Heart right ventricle (tissue), 16 donors: ENCODE measurements around the gene IL19. TPM values are rescaled to one million over a fixed set of nuclear protein-coding genes. Genes with fewer than 3 reads are reported as not detected.
A peak's percentile ranks its signal among the peaks of the same experiment; 100 is the strongest.

Experiments
- ATAC-seq, 8 donors: fragments of 200-7000 bp; cut with Tn5 transposase; one replicate each; pipeline ENCODE4 v1.9.1; 2020; ENCODE audit warnings: mild to moderate bottlenecking in 8 of 8, moderate library complexity in 8 of 8, moderate number of reproducible peaks in 1 of 8
- DNase-seq, 2 donors: peaks; one replicate each; pipeline ENCODE4 v3.0.0-alpha.2; 2020
- H3K27ac ChIP-seq, 10 donors: fragments of 200-600 bp; sonication (generic) in 2 of 10; one replicate each; pipeline versions ENCODE4 v1.5.0 to v1.8.0; 2020 to 2022; ENCODE audit warnings: mild to moderate bottlenecking in 3 of 10
- H3K27me3 ChIP-seq, 7 donors: fragments of 200-600 bp; one replicate each; pipeline ENCODE4 v1.8.0; 2021 to 2022; ENCODE audit warnings: mild to moderate bottlenecking in 2 of 7
- H3K36me3 ChIP-seq, 9 donors: fragments of 200-600 bp; sonication (generic) in 1 of 9; one replicate each; pipeline versions ENCODE4 v1.5.0 to v1.8.0; 2020 to 2022; ENCODE audit warnings: mild to moderate bottlenecking in 2 of 9
- H3K4me1 ChIP-seq, 9 donors: fragments of 200-600 bp; sonication (generic) in 1 of 9; one replicate each; pipeline versions ENCODE4 v1.5.0 to v1.8.0; 2020 to 2022; ENCODE audit warnings: mild to moderate bottlenecking in 4 of 9
- H3K4me3 ChIP-seq, 10 donors: fragments of 200-600 bp; sonication (generic) in 2 of 10; one replicate each; pipeline versions ENCODE4 v1.5.0 to v1.8.0; 2020 to 2022; ENCODE audit warnings: mild to moderate bottlenecking in 7 of 10, moderate library complexity in 2 of 10
- H3K9me3 ChIP-seq, 11 donors: fragments of 200-600 bp in 10 of 11; sonication (generic) in 2 of 11; one replicate each; pipeline versions ENCODE4 v1.5.0 to v1.8.0; 2013 to 2022; ENCODE audit warnings: mild to moderate bottlenecking in 2 of 11, control low read depth in 1 of 11, moderate library complexity in 1 of 11
- WGBS, 2 donors: extraction: QIAGEN DNeasy Blood & Tissue Kit; methylation state at CpG; one replicate each; pipeline ENCODE4 v1.1.7; 2013; ENCODE audit warnings: inconsistent platforms in 1 of 2; 5-methylcytosine and 5-hydroxymethylcytosine counted together
- intact Hi-C, 10 donors: fragments of 100-400 bp; cut with DNase I; formaldehyde crosslinking; loops; one replicate each; pipeline versions ENCODE4 v1.11.1 to v1.14.2; 2022
- polyA plus RNA-seq, 2 donors: library from polyadenylated mRNA; stranded (reverse); fragments of 200-250 nt; gene quantifications; one replicate each; pipeline ENCODE4 v1.2.3, GENCODE V29; 2013
- total RNA-seq, 10 donors: library from RNA; stranded (reverse); fragmentation: NEBNext Ultra II Directional in 3 of 10; extraction: Animal tissue kit (Norgen Biotek cat#: 25700) in 3 of 10; gene quantifications; one replicate each; pipeline versions ENCODE4 v1.2.1 to v1.2.4, GENCODE V29; 2021 to 2023
- TF ChIP-seq, protein P1 (sequence below), 9 donors: fragments of 200-600 bp; sonication (generic) in 2 of 9; IDR thresholded peaks; one replicate each; pipeline versions ENCODE4 v1.5.0 to v1.8.0; 2021 to 2022; ENCODE audit warnings: antibody characterized with exemption in 9 of 9, mild to moderate bottlenecking in 5 of 9, moderate library complexity in 1 of 9
- donor health status: Arrhythmogenic right ventricular cardiomyopathy.
- donor health status: ischemic (EF 13 %, LVEDD 7.1; RV severe dilation, severe dysfunction).
- donor health status: healthy with polysubstance abuse.
- donor health status: DM: no; HTN: yes; CAD: no.
- donor health status: DM: no; HTN: no; CAD: no.
- donor health status: ischemic (EF 25% LVEDD 6.9; RV normal size, moderate dysfunction).
- donor health status: ischemic (EF 25% LVEDD 5.7; RV mildly dilated, moderate dysfunction).
- donor health status: healthy.
- donor health status: DM: yes; HTN: yes; CAD: no.
- donor health status: Ischemic cardiomyopathy.
- donor health status: ischemic (EF 35%, LVEDD 5.7; RV mildly dilated, moderate dysfunction).
- donor health status: nonischemic (EF 11% LVEDD 7.7; RV severe dilation, severe dysfunction).
- donor health status: DM: yes; HTN: yes; CAD: no.
- donor health status: PGD.
- donor health status: ischemic (EF 29% LVEDD 5.4; RV normal size, mild dysfunction).
- donor health status: nonischemic (EF 23%, LVEDD 6.1; RV moderate dilation, normal function).

IL19 gene
- total and polyA plus RNA-seq, 12 donors: not detected

DNA sequence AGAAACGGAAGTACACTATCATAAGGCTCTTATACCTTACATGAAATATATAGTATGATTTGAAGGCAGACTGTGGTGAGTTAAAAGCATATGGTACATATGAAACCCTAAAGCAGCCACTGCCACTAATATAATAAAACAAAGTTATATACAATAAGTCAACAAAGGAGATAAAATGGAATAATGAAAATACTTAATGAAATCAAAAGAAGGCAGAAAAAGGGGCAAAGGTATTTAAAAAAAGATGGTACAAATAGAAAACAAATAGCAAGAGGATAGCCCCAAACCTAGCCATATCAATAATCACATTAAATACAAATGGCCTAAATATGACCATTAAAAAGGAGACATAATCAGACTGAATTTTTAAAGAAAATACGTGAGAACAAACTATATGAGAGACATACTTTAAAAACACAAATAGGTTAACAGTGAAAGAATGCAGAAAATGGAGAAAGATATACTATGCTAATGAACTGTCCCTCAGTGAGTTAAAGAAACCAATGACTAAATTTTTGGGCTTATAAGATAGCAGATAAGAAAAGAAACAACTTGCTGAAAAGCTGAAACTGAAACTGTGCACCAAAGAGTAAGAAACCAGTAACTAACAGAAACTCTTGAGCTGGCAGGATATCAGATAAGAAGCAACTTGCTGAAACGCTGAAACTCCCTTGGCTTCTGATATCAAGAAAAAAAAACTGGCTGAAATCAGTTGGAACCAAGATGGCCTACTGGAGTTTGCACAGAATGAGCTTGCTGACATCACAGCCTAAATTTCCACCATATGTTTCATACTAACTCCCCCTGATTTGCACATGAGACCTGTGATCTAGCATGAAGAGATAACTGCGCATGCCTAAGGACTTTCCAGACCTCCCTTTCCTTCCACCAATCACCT lies 46.1 kb downstream of the IL19 start:
- Histone ChIP-seq H3K9me3 (peaks cover 0 to 22% (median 10%) of the 10 kb centered on the region in 11 donors), H3K27me3 (no peaks in the 10 kb centered on the region), H3K36me3 (no peaks in the 10 kb centered on the region), H3K4me1 (peaks cover 0 to 20% (median 15%) of the 10 kb centered on the region in 9 donors), H3K27ac (peak overlapping the region in 1 of 10 donors; percentile 47), H3K4me3 (no peak overlapping the region)
- DNase-seq: no peak
- intact Hi-C loops: loop anchor here in 1 of 10 donors (5.0 kb wide), 1 partner anchor 96 kb away; no protein-coding TSS in a partner anchor
- ATAC-seq: no peak
- TF ChIP-seq, protein P1, sequence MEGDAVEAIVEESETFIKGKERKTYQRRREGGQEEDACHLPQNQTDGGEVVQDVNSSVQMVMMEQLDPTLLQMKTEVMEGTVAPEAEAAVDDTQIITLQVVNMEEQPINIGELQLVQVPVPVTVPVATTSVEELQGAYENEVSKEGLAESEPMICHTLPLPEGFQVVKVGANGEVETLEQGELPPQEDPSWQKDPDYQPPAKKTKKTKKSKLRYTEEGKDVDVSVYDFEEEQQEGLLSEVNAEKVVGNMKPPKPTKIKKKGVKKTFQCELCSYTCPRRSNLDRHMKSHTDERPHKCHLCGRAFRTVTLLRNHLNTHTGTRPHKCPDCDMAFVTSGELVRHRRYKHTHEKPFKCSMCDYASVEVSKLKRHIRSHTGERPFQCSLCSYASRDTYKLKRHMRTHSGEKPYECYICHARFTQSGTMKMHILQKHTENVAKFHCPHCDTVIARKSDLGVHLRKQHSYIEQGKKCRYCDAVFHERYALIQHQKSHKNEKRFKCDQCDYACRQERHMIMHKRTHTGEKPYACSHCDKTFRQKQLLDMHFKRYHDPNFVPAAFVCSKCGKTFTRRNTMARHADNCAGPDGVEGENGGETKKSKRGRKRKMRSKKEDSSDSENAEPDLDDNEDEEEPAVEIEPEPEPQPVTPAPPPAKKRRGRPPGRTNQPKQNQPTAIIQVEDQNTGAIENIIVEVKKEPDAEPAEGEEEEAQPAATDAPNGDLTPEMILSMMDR (IDR thresholded peaks at IDR 0.05): no peak
- 64 to 72% methylated on average over 4 of the region's 4 CpGs for WGBS, 2 donors

DNA sequence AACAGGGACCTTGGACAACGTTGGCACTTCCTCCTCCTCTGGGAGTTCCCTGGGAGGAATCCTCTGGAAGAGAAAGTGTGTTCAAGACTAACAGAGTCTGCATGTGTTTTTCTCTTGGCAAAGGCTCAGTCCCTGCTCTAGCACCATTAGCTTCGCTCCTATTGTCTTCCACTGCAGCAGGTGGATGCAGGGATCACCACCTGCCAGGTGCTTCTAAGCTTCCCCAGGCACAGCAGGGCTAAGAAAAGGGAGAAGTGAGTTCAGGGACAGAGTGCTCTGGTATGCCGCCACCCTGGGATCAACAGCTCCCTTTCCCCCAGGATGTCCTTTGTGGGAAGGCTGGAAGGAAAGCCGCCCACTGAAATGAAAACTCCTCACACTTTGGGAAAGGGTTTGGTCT lies 50.9 kb downstream of the IL19 start:
- H3K27ac ChIP-seq: no peak overlapping the region
- H3K36me3 ChIP-seq: no peaks in the 10 kb centered on the region
- no peak overlapping the region for H3K4me3 ChIP-seq
- H3K4me1 ChIP-seq: peaks cover 0 to 20% (median 6%) of the 10 kb centered on the region in 9 donors
- WGBS, 2 donors: 75 to 78% methylated on average over 4 of the region's 4 CpGs
- TF ChIP-seq, protein P1 (IDR thresholded peaks at IDR 0.05): no peak
- no peaks in the 10 kb centered on the region for H3K9me3 ChIP-seq
- ATAC-seq (no peak), DNase-seq (no peak)
- intact Hi-C loops: no loop called here
- H3K27me3 ChIP-seq: no peaks in the 10 kb centered on the region

DNA sequence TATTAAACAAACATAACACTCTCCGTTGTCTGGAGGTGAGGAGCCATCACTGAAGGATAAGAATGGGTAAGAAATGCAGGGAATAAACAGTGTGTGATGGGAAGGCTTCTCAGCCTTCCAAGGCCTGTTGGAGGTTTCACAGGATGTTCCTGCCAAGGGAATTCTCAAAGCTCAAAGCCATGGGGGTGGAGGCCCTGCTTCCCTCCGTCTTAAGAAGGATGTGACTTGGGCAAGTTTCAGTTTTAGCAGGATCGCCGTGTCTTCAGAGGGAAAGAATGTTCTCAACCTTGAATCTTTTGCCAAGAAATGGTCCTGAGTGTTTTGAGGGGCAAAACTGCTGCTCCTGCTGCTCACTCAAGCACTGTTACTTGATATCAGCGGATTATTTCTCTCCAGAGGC lies 53.2 kb downstream of the IL19 start:
- intact Hi-C loops: no loop called here
- TF ChIP-seq, protein P1 (IDR thresholded peaks at IDR 0.05): no peak
- peaks cover 0 to 18% (median 6%) of the 10 kb centered on the region in 9 donors for H3K4me1 ChIP-seq
- no peaks in the 10 kb centered on the region for H3K9me3 ChIP-seq
- DNase-seq (no peak), ATAC-seq (peak in 2 of 8 donors; percentile 31 to 69)
- no peaks in the 10 kb centered on the region for H3K27me3 ChIP-seq
- H3K36me3 ChIP-seq: no peaks in the 10 kb centered on the region
- WGBS, 2 donors: 46 to 53% methylated on average over 5 of the region's 5 CpGs
- peak overlapping the region in 2 of 10 donors; percentile 0 to 59 for H3K27ac ChIP-seq
- no peak overlapping the region for H3K4me3 ChIP-seq

DNA sequence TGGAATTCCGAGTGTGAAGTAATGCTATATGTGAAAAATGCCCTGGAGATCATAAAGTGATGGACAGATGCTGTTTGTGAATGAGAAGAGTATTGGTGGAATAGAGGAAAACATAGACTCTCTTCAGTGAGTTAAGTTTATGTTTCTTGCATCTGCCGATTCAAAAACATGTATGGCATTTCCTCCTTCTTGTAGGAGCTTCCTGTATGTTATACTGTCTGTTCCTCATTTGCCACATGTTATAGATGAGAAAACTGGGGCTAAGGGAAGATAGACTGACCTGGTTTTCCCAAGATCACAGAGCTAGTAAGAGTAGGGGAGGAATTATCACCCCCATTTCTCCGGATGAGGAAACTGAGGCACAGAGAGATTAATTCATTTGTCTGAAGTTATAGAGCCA lies 53.8 kb downstream of the IL19 start:
- Histone ChIP-seq H3K27me3 (no peaks in the 10 kb centered on the region), H3K27ac (peak overlapping the region in 1 of 10 donors; percentile 59), H3K4me3 (no peak overlapping the region), H3K36me3 (no peaks in the 10 kb centered on the region), H3K4me1 (peaks cover 0 to 22% (median 6%) of the 10 kb centered on the region in 9 donors), H3K9me3 (no peaks in the 10 kb centered on the region)
- intact Hi-C loops: no loop called here
- ATAC-seq: no peak
- 61 to 63% methylated on average over 3 of the region's 3 CpGs for WGBS, 2 donors
- DNase-seq: no peak
- TF ChIP-seq, protein P1 (IDR thresholded peaks at IDR 0.05): no peak
